Activated CD4-positive, alpha-beta T cell treated with anti-CD3 and anti-CD28 coated beads, Interleukin-10, Interleukin-2, amounts not matched to agents 100 ng/mL and 50 ng/mL, durations not matched to agents 16 hours and 8 hours (primary cell): ENCODE data around the gene FOXL1.

ENCODE experiments used
- DNase-seq: peaks from one replicate; pipeline ENCODE4 v3.0.0-alpha.2; 2020

Gene FOXL1

GRCh38 chr16:86578061-86578599 is at the start of gene FOXL1:
Gene FOXL1 (plus strand): TSS chr16:86578549. CDS start chr16:86578724, 175 bp downstream.
- DNase-seq: no peak

- DNase-seq: no peak
Observed at GRCh38 chr16:86529160-86529559, 49.2 kb upstream of the FOXL1 start.

- no peak for DNase-seq
Observed at GRCh38 chr16:86530251-86531190, 47.8 kb upstream of the FOXL1 start.

GRCh38 chr16:86531191-86531545 is 47.2 kb upstream of the FOXL1 start:
- no peak for DNase-seq

- no peak for DNase-seq
Observed at GRCh38 chr16:86531641-86532525, 46.5 kb upstream of the FOXL1 start.

GRCh38 chr16:86532526-86532815 is 45.9 kb upstream of the FOXL1 start:
- no peak for DNase-seq

GRCh38 chr16:86533076-86533475 is 45.3 kb upstream of the FOXL1 start:
- DNase-seq: no peak

GRCh38 chr16:86533767-86534351 is 44.5 kb upstream of the FOXL1 start:
- no peak for DNase-seq

GRCh38 chr16:86534779-86535615 is 43.4 kb upstream of the FOXL1 start:
- DNase-seq: no peak

- DNase-seq: no peak
Observed at GRCh38 chr16:86536621-86537020, 41.7 kb upstream of the FOXL1 start.

GRCh38 chr16:86537486-86537885 is 40.9 kb upstream of the FOXL1 start:
- DNase-seq: no peak

- DNase-seq: no peak
Observed at GRCh38 chr16:86538196-86538780, 40.1 kb upstream of the FOXL1 start.

- no peak for DNase-seq
Observed at GRCh38 chr16:86540894-86541293, 37.5 kb upstream of the FOXL1 start.

- DNase-seq: no peak
Observed at GRCh38 chr16:86541560-86541959, 36.8 kb upstream of the FOXL1 start.

GRCh38 chr16:86542756-86543750 is 35.3 kb upstream of the FOXL1 start:
- no peak for DNase-seq

GRCh38 chr16:86545481-86545880 is 32.9 kb upstream of the FOXL1 start:
- DNase-seq: no peak

GRCh38 chr16:86545954-86546637 is 32.3 kb upstream of the FOXL1 start:
- DNase-seq: no peak

GRCh38 chr16:86546638-86547013 is 31.7 kb upstream of the FOXL1 start:
- DNase-seq: no peak

- DNase-seq: no peak
Observed at GRCh38 chr16:86547286-86547685, 31.1 kb upstream of the FOXL1 start.
